GM23248 (cell line): ENCODE data around the gene SP110. TPM values are rescaled to one million over a fixed set of nuclear protein-coding genes. Genes with fewer than 3 reads are reported as not detected.
"Not testable (repeated sequence)": the region's sequence is repeated elsewhere in the genome, so short reads cannot be mapped to it uniquely, and the experiment has no call there.

Experiments
- DNase-seq: peaks from one replicate; pipeline ENCODE4 v3.0.0-alpha.2; 2015
- H2AFZ ChIP-seq: fragments of 200-600 bp; sonication (generic); 2 replicates; pipeline ENCODE4 v1.6.1; 2016; ENCODE audit warnings: antibody characterized with exemption
- H3F3A ChIP-seq: fragments of 200-600 bp; sonication (generic); 2 replicates; pipeline ENCODE4 v1.6.1; 2016; ENCODE audit warnings: mild to moderate bottlenecking, antibody characterized with exemption, mixed run types; ENCODE audit not compliant: insufficient read depth
- H3K27ac ChIP-seq: fragments of 200-600 bp; sonication (generic); 2 replicates; pipeline ENCODE4 v1.5.1; 2016; ENCODE audit warnings: mild to moderate bottlenecking
- H3K27me3 ChIP-seq: fragments of 200-600 bp; sonication (generic); replicated peaks from 2 replicates; pipeline ENCODE4 v1.6.1; 2016; ENCODE audit warnings: mild to moderate bottlenecking; ENCODE audit not compliant: insufficient read depth
- H3K36me3 ChIP-seq: fragments of 200-600 bp; sonication (generic); 2 replicates; pipeline ENCODE4 v1.6.1; 2016; ENCODE audit warnings: low read depth, mild to moderate bottlenecking
- H3K4me1 ChIP-seq: fragments of 200-600 bp; sonication (generic); 2 replicates; pipeline ENCODE4 v1.6.1; 2016; ENCODE audit warnings: mild to moderate bottlenecking; ENCODE audit not compliant: insufficient read depth
- H3K4me2 ChIP-seq: fragments of 200-600 bp; sonication (generic); one replicate; pipeline ENCODE4 v1.6.1; 2016; ENCODE audit warnings: mild to moderate bottlenecking; ENCODE audit not compliant: unreplicated experiment
- H3K4me3 ChIP-seq: fragments of 200-600 bp; sonication (generic); 2 replicates; pipeline ENCODE4 v1.5.1; 2016; ENCODE audit warnings: mild to moderate bottlenecking
- H3K79me2 ChIP-seq: fragments of 200-600 bp; sonication (generic); 2 replicates; pipeline ENCODE4 v1.6.1; 2016; ENCODE audit warnings: mild to moderate bottlenecking; ENCODE audit not compliant: insufficient read depth
- H3K9ac ChIP-seq: fragments of 200-600 bp; sonication (generic); 2 replicates; pipeline ENCODE4 v1.6.1; 2016; ENCODE audit warnings: mild to moderate bottlenecking
- H3K9me2 ChIP-seq: fragments of 200-600 bp; sonication (generic); 2 replicates; pipeline ENCODE4 v1.6.1; 2016; ENCODE audit warnings: mixed run types, mild to moderate bottlenecking, moderate library complexity; ENCODE audit not compliant: insufficient read depth
- H3K9me3 ChIP-seq: fragments of 200-600 bp; sonication (generic); one replicate; pipeline ENCODE4 v1.6.1; 2017; ENCODE audit warnings: low read depth
- H4K20me1 ChIP-seq: fragments of 200-600 bp; sonication (generic); 2 replicates; pipeline ENCODE4 v1.6.0; 2016; ENCODE audit not compliant: insufficient read depth
- EZH2 ChIP-seq: fragments of 200-600 bp; sonication (generic); IDR thresholded peaks from 2 replicates; pipeline ENCODE4 v1.6.1; 2018; ENCODE audit warnings: antibody characterized with exemption, mild to moderate bottlenecking; ENCODE audit not compliant: insufficient read depth, poor library complexity, severe bottlenecking
- EZH2phosphoT487 ChIP-seq: fragments of 200-600 bp; sonication (generic); IDR thresholded peaks from 2 replicates; pipeline ENCODE4 v1.6.1; 2018; ENCODE audit warnings: antibody characterized with exemption, moderate library complexity, mild to moderate bottlenecking, low read depth; ENCODE audit not compliant: insufficient read depth
- WGBS, 2 experiments: methylation state at CpG; one replicate each; pipeline ENCODE4 v1.1.6; 2015 to 2017; ENCODE audit warnings: low lambda C conversion rate in 2 of 2, low coverage in 1 of 2; ENCODE audit errors: missing lambda C conversion rate in 2 of 2; 5-methylcytosine and 5-hydroxymethylcytosine counted together
- in situ Hi-C: fragments of 300-500 bp; cut with MboI; formaldehyde crosslinking; loops from 2 replicates; pipeline ENCODE4 v1.15.0; 2020
- polyA plus RNA-seq: library from polyadenylated mRNA; unstranded; fragments of >200 nt; fragmentation: Nextera tagmentation; extraction: Ambion mirVana; gene quantifications from 2 replicates; pipeline ENCODE4 v1.2.1, GENCODE V29; 2016
- total RNA-seq: library from RNA; depleted of rRNA; stranded (reverse); fragments of >200 nt; shearing (Covaris generic); gene quantifications from 2 replicates; pipeline ENCODE4 v1.2.3, GENCODE V29; 2014; rRNA removed

SP110 gene
- total and polyA plus RNA-seq, 2 experiments from 2014 or later, result 13.4 to 24.3 TPM

- no peaks in the 10 kb centered on the region for H3K9me3 ChIP-seq
- no peak overlapping the region for H3K4me3 ChIP-seq
- WGBS, 2 experiments, result 89 to 95% methylated on average over 6 of the region's 6 CpGs
- no peaks in the 10 kb centered on the region for H3K36me3 ChIP-seq
- H3K27ac ChIP-seq, result no peak overlapping the region
- no peaks in the 10 kb centered on the region for H4K20me1 ChIP-seq
- no peaks in the 10 kb centered on the region for H3K27me3 ChIP-seq
- H3K4me2 ChIP-seq, result no peak overlapping the region
- H3K9me2 ChIP-seq, result no peaks in the 10 kb centered on the region
- no peaks in the 10 kb centered on the region for H3K79me2 ChIP-seq
- DNase-seq, result no peak
- H3F3A ChIP-seq, result peaks cover 7% of the 10 kb centered on the region; the same call in 1 of the 2 replicates
- no peak for TF ChIP-seq EZH2phosphoT487
- no peak for TF ChIP-seq EZH2
- in situ Hi-C loops, result no loop called here
- H3K9ac ChIP-seq, result no peak overlapping the region
- H3K4me1 ChIP-seq, result 0 out of 2 replicates have a peak, but pooled peaks cover 7% of the 10 kb centered on the region
- H2AFZ ChIP-seq, result no peak overlapping the region
These were observed 95.5 kb downstream of the SP110 start for GRCh38 chr2:230124235-230124634.

- DNase-seq, in situ Hi-C loops, H3K27me3 ChIP-seq, H3K79me2 ChIP-seq, H3K4me3 ChIP-seq, H3K4me2 ChIP-seq, H4K20me1 ChIP-seq, H3K36me3 ChIP-seq, H3K9me2 ChIP-seq, H3K27ac ChIP-seq, H2AFZ ChIP-seq, H3K4me1 ChIP-seq, H3K9ac ChIP-seq, H3K9me3 ChIP-seq, H3F3A ChIP-seq: not testable (repeated sequence)
- 64 to 82% methylated on average over 2 of the region's 2 CpGs for WGBS, 2 experiments
These were observed 99.4 kb downstream of the SP110 start for GRCh38 chr2:230120376-230120775.

- in situ Hi-C loops, result not testable (repeated sequence)
These were observed 100.0 kb downstream of the SP110 start for GRCh38 chr2:230119827-230120226.

More at GRCh38 chr2:230119827-230120226, 100.0 kb downstream of the SP110 start:
- not testable (repeated sequence) for H3K9me3 ChIP-seq, H3K36me3 ChIP-seq, H3K4me3 ChIP-seq, H3K9ac ChIP-seq, H3K27me3 ChIP-seq, H3K79me2 ChIP-seq, H2AFZ ChIP-seq, H3K4me1 ChIP-seq, H3K9me2 ChIP-seq, DNase-seq, H3K27ac ChIP-seq, H4K20me1 ChIP-seq, H3K4me2 ChIP-seq, H3F3A ChIP-seq
- 91 to 100% methylated on average over 1 of the region's 1 CpG for WGBS, 2 experiments

Other genes starting within 250 kb of the SP110 start
- not detected in 2 replicates for gene SLC16A14, start 151.1 kb downstream of the SP110 start, total RNA-seq
- gene SLC16A14, start 151.1 kb downstream of the SP110 start, polyA plus RNA-seq, result not detected in 2 replicates
- gene SP140, start 5.8 kb upstream of the SP110 start, total RNA-seq, result not detected in 2 replicates
- gene SP140, start 5.8 kb upstream of the SP110 start, polyA plus RNA-seq, result 0.53 TPM in 1 of 2 replicates, not detected in the other
- 7.8 and 8.0 TPM in 2 replicates for gene SP140L, start 107.2 kb upstream of the SP110 start, total RNA-seq
- gene SP140L, start 107.2 kb upstream of the SP110 start, polyA plus RNA-seq, result 11.1 and 11.5 TPM in 2 replicates
- gene SP100, start 196.2 kb upstream of the SP110 start, total RNA-seq, result 73.5 and 75.8 TPM in 2 replicates
- gene SP100, start 196.2 kb upstream of the SP110 start, polyA plus RNA-seq, result 108 TPM in 2 replicates